Measurements from ENCODE around the gene TP73.

TP73 gene

GRCh38 chr1:3676581-3677470 lies 24.5 kb downstream of the TP73 start:
- no peak overlapping the region for H3K4me3 ChIP-seq (ENCODE audit: low read depth, low read length)

DNA sequence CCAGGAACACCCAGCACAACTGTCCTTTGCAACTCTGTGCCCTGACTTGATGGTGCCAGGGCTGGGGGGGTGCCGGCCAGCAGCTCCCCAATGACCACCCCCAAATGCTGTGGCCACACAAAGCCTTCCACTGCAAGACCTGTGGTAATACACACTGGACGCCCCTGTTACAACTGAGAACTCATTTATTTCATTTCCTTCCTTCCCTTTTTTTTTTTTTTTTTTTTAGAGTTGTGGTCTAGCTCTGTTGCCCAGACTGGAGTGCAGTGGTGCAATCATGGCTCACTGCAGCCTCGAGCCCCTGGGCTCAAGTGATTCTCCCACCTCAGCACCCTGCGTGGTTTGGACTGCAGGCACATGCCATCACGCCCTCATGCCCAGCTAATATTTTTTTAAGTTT lies 25.2 kb downstream of the TP73 start:
- no peak for TF ChIP-seq CTCF (IDR thresholded peaks at IDR 0.05; ENCODE audit: low read depth, low read length)
- H3K4me3 ChIP-seq (ENCODE audit: low read depth, low read length), result no peak overlapping the region

More at GRCh38 chr1:3676581-3677470, 24.5 kb downstream of the TP73 start:
- no peak for TF ChIP-seq CTCF (IDR thresholded peaks at IDR 0.05; ENCODE audit: low read depth, low read length)

GRCh38 chr1:3678361-3679097 lies 26.2 kb downstream of the TP73 start:
- TF ChIP-seq CTCF (IDR thresholded peaks at IDR 0.05; ENCODE audit: low read depth, low read length), result no peak
- H3K4me3 ChIP-seq (ENCODE audit: low read depth, low read length), result no peak overlapping the region

GRCh38 chr1:3679098-3679555 lies 26.8 kb downstream of the TP73 start:
- no peak overlapping the region for H3K4me3 ChIP-seq (ENCODE audit: low read depth, low read length)
- no peak for TF ChIP-seq CTCF (IDR thresholded peaks at IDR 0.05; ENCODE audit: low read depth, low read length)

- no peak for TF ChIP-seq CTCF (IDR thresholded peaks at IDR 0.05; ENCODE audit: low read depth, low read length)
- H3K4me3 ChIP-seq (ENCODE audit: low read depth, low read length), result no peak overlapping the region
Observed at GRCh38 chr1:3679799-3680453, 27.6 kb downstream of the TP73 start.

DNA sequence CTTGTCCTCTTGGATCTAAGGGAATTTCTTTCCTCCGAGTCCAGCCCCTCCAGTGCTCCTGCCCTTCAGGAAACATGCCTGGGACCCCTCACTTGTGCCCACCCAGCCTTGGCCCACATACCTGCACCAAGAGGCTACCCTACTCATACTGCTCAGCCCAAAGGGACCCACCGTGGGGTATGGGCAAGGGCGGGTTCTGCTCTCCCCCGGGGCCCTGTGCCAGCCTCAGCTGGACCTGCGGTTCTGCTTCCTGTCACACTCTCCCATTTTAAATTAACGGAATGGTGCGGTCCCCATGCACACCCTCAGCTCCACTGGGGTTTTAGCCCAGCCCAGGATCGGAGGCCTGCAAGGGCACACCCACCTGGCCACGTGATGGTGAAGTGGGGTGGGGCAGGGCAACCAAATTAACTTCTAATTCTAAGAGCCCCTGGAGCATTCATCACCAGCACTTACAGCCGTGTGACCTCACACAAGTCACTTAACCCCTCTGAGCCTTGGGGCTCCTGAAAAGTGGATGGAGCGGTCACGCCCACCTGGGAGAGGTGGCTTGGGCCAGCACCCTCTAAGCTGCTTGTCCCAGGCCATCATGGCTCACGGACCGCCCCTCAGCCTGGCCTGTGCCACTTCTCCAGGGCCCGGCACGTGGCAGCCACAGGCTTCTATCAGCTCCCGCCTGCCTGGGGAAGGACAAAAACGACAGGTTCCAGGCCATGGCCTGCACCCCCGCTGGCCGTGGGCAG lies 28.3 kb downstream of the TP73 start:
- TF ChIP-seq CTCF (IDR thresholded peaks at IDR 0.05; ENCODE audit: low read depth, low read length), result no peak
- no peak overlapping the region for H3K4me3 ChIP-seq (ENCODE audit: low read depth, low read length)

Data from WI38 (cell line).